Measurements from ENCODE around the gene PPP1R16B.

DNA sequence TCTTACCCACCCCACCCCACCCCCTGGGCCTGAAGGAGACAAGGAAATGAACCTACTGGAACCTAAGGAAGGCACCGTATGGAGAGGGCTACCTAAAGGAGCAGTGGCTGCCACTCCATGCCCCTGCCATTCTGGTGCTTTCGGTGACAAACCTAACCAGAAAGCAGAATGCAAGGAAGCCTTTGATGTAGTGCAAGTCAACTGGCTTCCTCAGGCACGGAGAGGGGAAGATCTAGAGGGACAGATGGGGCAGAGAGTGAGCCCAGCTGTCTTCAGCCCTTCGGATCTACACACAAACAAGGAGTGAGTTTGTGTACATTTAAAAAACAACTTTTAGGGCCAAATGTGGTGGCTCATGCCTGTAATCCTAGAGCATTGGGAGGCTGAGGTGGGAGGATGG is 39.5 kb downstream of the PPP1R16B start:
- no peak for TF ChIP-seq POLR2A (IDR thresholded peaks at IDR 0.05; ENCODE audit: low read length)
- TF ChIP-seq, protein P1, sequence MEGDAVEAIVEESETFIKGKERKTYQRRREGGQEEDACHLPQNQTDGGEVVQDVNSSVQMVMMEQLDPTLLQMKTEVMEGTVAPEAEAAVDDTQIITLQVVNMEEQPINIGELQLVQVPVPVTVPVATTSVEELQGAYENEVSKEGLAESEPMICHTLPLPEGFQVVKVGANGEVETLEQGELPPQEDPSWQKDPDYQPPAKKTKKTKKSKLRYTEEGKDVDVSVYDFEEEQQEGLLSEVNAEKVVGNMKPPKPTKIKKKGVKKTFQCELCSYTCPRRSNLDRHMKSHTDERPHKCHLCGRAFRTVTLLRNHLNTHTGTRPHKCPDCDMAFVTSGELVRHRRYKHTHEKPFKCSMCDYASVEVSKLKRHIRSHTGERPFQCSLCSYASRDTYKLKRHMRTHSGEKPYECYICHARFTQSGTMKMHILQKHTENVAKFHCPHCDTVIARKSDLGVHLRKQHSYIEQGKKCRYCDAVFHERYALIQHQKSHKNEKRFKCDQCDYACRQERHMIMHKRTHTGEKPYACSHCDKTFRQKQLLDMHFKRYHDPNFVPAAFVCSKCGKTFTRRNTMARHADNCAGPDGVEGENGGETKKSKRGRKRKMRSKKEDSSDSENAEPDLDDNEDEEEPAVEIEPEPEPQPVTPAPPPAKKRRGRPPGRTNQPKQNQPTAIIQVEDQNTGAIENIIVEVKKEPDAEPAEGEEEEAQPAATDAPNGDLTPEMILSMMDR (IDR thresholded peaks at IDR 0.05), result no peak
- TF ChIP-seq JUN (IDR thresholded peaks at IDR 0.05), result no peak
- no peak for TF ChIP-seq HOXA7 (CRISPR knock-in tag; IDR thresholded peaks at IDR 0.05)
- TF ChIP-seq, protein P2, sequence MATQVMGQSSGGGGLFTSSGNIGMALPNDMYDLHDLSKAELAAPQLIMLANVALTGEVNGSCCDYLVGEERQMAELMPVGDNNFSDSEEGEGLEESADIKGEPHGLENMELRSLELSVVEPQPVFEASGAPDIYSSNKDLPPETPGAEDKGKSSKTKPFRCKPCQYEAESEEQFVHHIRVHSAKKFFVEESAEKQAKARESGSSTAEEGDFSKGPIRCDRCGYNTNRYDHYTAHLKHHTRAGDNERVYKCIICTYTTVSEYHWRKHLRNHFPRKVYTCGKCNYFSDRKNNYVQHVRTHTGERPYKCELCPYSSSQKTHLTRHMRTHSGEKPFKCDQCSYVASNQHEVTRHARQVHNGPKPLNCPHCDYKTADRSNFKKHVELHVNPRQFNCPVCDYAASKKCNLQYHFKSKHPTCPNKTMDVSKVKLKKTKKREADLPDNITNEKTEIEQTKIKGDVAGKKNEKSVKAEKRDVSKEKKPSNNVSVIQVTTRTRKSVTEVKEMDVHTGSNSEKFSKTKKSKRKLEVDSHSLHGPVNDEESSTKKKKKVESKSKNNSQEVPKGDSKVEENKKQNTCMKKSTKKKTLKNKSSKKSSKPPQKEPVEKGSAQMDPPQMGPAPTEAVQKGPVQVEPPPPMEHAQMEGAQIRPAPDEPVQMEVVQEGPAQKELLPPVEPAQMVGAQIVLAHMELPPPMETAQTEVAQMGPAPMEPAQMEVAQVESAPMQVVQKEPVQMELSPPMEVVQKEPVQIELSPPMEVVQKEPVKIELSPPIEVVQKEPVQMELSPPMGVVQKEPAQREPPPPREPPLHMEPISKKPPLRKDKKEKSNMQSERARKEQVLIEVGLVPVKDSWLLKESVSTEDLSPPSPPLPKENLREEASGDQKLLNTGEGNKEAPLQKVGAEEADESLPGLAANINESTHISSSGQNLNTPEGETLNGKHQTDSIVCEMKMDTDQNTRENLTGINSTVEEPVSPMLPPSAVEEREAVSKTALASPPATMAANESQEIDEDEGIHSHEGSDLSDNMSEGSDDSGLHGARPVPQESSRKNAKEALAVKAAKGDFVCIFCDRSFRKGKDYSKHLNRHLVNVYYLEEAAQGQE (IDR thresholded peaks at IDR 0.05), result no peak
- no peak for TF ChIP-seq EP300 (IDR thresholded peaks at IDR 0.05)
- TF ChIP-seq, protein P3, sequence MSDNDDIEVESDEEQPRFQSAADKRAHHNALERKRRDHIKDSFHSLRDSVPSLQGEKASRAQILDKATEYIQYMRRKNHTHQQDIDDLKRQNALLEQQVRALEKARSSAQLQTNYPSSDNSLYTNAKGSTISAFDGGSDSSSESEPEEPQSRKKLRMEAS (IDR thresholded peaks at IDR 0.05), result no peak
- TF ChIP-seq ZNF302 (CRISPR knock-in tag; IDR thresholded peaks at IDR 0.05), result no peak
- TF ChIP-seq RAD21 (conservative IDR thresholded peaks at IDR 0.05 in 1 of 2, IDR thresholded peaks at IDR 0.05 in 1 of 2), result no peak
- no peak for TF ChIP-seq CHD2 (IDR thresholded peaks at IDR 0.05; ENCODE audit: low read length, partially characterized antibody)
- TF ChIP-seq, protein P4, sequence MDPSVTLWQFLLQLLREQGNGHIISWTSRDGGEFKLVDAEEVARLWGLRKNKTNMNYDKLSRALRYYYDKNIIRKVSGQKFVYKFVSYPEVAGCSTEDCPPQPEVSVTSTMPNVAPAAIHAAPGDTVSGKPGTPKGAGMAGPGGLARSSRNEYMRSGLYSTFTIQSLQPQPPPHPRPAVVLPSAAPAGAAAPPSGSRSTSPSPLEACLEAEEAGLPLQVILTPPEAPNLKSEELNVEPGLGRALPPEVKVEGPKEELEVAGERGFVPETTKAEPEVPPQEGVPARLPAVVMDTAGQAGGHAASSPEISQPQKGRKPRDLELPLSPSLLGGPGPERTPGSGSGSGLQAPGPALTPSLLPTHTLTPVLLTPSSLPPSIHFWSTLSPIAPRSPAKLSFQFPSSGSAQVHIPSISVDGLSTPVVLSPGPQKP (IDR thresholded peaks at IDR 0.05; ENCODE audit: low read depth, low read length), result no peak
- TF ChIP-seq RFX5 (IDR thresholded peaks at IDR 0.05), result no peak
- TF ChIP-seq SMC3 (IDR thresholded peaks at IDR 0.05), result no peak

All from A549 (cell line).